Prostate gland (tissue), 2 donors: ENCODE data around the gene GATA6.

Source experiments
- CTCF ChIP-seq, 4 experiments: fragments of 200-600 bp in 2 of 4; fragments of 450-650 bp in 2 of 4; sonication (generic) in 2 of 4; IDR thresholded peaks; 1 replicate in 3 of 4; 2 replicates in 1 of 4; pipeline ENCODE4 v1.5.1; 2016 to 2019; ENCODE audit warnings: antibody characterized with exemption in 4 of 4, mild to moderate bottlenecking in 2 of 4, moderate library complexity in 2 of 4
- POLR2AphosphoS5 ChIP-seq: sonication (generic); formaldehyde crosslinking; IDR thresholded peaks from one replicate; pipeline ENCODE4 v1.6.1; 2017; ENCODE audit warnings: antibody characterized with exemption

- TF ChIP-seq CTCF (IDR thresholded peaks at IDR 0.05) (no peak), POLR2AphosphoS5 (no peak)
Measured at GRCh38 chr18:22153428-22153827, 16.0 kb upstream of the GATA6 start.
